HG02678 (cell line): Measurements from ENCODE around the gene SLC17A8.

Experiments
- ATAC-seq: cut with Tn5 transposase; IDR thresholded peaks from one replicate; pipeline ENCODE4 v1.9.1; 2021; ENCODE audit warnings: mild to moderate bottlenecking, moderate library complexity; ENCODE audit not compliant: unreplicated experiment

Gene SLC17A8

GRCh38 chr12:100368066-100368465, 11.2 kb downstream of the SLC17A8 start:
- no peak for ATAC-seq

GRCh38 chr12:100371146-100371545, 14.3 kb downstream of the SLC17A8 start:
- no peak for ATAC-seq

GRCh38 chr12:100372853-100373640, 16.2 kb downstream of the SLC17A8 start:
- ATAC-seq = no peak

GRCh38 chr12:100375038-100375735, 18.3 kb downstream of the SLC17A8 start:
- ATAC-seq = no peak

GRCh38 chr12:100376161-100376560, 19.3 kb downstream of the SLC17A8 start:
- ATAC-seq = no peak

GRCh38 chr12:100381379-100381778, 24.5 kb downstream of the SLC17A8 start:
- no peak for ATAC-seq

GRCh38 chr12:100382338-100382737, 25.5 kb downstream of the SLC17A8 start:
- ATAC-seq = no peak

- ATAC-seq = no peak
Observed at GRCh38 chr12:100383586-100384558, 27.0 kb downstream of the SLC17A8 start.

- ATAC-seq = no peak
Observed at GRCh38 chr12:100384559-100384935, 27.7 kb downstream of the SLC17A8 start.

GRCh38 chr12:100388382-100388781, 31.5 kb downstream of the SLC17A8 start:
- no peak for ATAC-seq

- ATAC-seq = no peak
Observed at GRCh38 chr12:100391856-100392255, 35.0 kb downstream of the SLC17A8 start.

- ATAC-seq = no peak
Observed at GRCh38 chr12:100393200-100393599, 36.3 kb downstream of the SLC17A8 start.

- no peak for ATAC-seq
Observed at GRCh38 chr12:100395811-100396210, 38.9 kb downstream of the SLC17A8 start.

- no peak for ATAC-seq
Observed at GRCh38 chr12:100398307-100398706, 41.4 kb downstream of the SLC17A8 start.

GRCh38 chr12:100399095-100399494, 42.2 kb downstream of the SLC17A8 start:
- ATAC-seq = no peak

GRCh38 chr12:100401660-100402059, 44.8 kb downstream of the SLC17A8 start:
- no peak for ATAC-seq

GRCh38 chr12:100402763-100403162, 45.9 kb downstream of the SLC17A8 start:
- ATAC-seq = no peak

GRCh38 chr12:100403446-100403845, 46.6 kb downstream of the SLC17A8 start:
- no peak for ATAC-seq

GRCh38 chr12:100404769-100405407, 48.0 kb downstream of the SLC17A8 start:
- ATAC-seq = peak; percentile 72

- ATAC-seq = no peak
Observed at GRCh38 chr12:100413001-100413400, 56.1 kb downstream of the SLC17A8 start.

GRCh38 chr12:100414739-100415138, 57.9 kb downstream of the SLC17A8 start:
- no peak for ATAC-seq
